ENCODE results near the gene ASH1L.

- TF ChIP-seq, protein P1, sequence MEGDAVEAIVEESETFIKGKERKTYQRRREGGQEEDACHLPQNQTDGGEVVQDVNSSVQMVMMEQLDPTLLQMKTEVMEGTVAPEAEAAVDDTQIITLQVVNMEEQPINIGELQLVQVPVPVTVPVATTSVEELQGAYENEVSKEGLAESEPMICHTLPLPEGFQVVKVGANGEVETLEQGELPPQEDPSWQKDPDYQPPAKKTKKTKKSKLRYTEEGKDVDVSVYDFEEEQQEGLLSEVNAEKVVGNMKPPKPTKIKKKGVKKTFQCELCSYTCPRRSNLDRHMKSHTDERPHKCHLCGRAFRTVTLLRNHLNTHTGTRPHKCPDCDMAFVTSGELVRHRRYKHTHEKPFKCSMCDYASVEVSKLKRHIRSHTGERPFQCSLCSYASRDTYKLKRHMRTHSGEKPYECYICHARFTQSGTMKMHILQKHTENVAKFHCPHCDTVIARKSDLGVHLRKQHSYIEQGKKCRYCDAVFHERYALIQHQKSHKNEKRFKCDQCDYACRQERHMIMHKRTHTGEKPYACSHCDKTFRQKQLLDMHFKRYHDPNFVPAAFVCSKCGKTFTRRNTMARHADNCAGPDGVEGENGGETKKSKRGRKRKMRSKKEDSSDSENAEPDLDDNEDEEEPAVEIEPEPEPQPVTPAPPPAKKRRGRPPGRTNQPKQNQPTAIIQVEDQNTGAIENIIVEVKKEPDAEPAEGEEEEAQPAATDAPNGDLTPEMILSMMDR (IDR thresholded peaks at IDR 0.05), result no peak
- TF ChIP-seq POLR2AphosphoS5 (IDR thresholded peaks at IDR 0.05) (no peak), POLR2A (IDR thresholded peaks at IDR 0.05) (no peak)
Measured at GRCh38 chr1:155474146-155474545, 88.5 kb downstream of the ASH1L start.

Measured in breast epithelium (tissue), 3 donors.